Mesendoderm (in vitro differentiated cells): Measurements from ENCODE around the gene COX6B2.

Experiments used
- DNase-seq: peaks from one replicate; pipeline ENCODE4 v3.0.0; 2013
- H2AK5ac ChIP-seq: 2 replicates; pipeline ENCODE4 v1.6.1; 2013; ENCODE audit warnings: low read length, inconsistent platforms
- H2BK120ac ChIP-seq: 2 replicates; pipeline ENCODE4 v1.6.1; 2013; ENCODE audit warnings: low read depth, mild to moderate bottlenecking, low read length, moderate library complexity, mixed read lengths
- H2BK15ac ChIP-seq: replicated peaks from 2 replicates; pipeline ENCODE4 v1.6.1; 2013; ENCODE audit warnings: low read depth, mild to moderate bottlenecking, moderate library complexity
- H2BK5ac ChIP-seq: 2 replicates; pipeline ENCODE4 v1.6.1; 2013; ENCODE audit warnings: low read length, inconsistent platforms
- H3K18ac ChIP-seq: 2 replicates; pipeline ENCODE4 v1.6.1; 2013; ENCODE audit warnings: mild to moderate bottlenecking, low read length, mixed read lengths
- H3K23ac ChIP-seq: one replicate; pipeline ENCODE4 v1.6.1; 2013; ENCODE audit warnings: low read length
- H3K27ac ChIP-seq: 2 replicates; pipeline ENCODE4 v1.5.1; 2013; ENCODE audit warnings: low read depth, mild to moderate bottlenecking, inconsistent platforms, low read length, moderate library complexity
- H3K27me3 ChIP-seq: 2 replicates; pipeline ENCODE4 v1.6.1; 2013; ENCODE audit warnings: low read length, control low read depth, mild to moderate bottlenecking, inconsistent platforms; ENCODE audit not compliant: insufficient read depth, poor library complexity
- H3K36me3 ChIP-seq: 2 replicates; pipeline ENCODE4 v1.6.1; 2013; ENCODE audit warnings: low read length, inconsistent platforms; ENCODE audit not compliant: control insufficient read depth, insufficient read depth
- H3K4ac ChIP-seq: one replicate; pipeline ENCODE4 v1.6.1; 2013; ENCODE audit warnings: low read depth, mild to moderate bottlenecking, low read length, moderate library complexity
- H3K4me1 ChIP-seq: 2 replicates; pipeline ENCODE4 v1.6.1; 2013; ENCODE audit warnings: low read depth, low read length, inconsistent platforms; ENCODE audit not compliant: control insufficient read depth
- H3K4me2 ChIP-seq: 2 replicates; pipeline ENCODE4 v1.6.1; 2013; ENCODE audit warnings: low read length
- H3K4me3 ChIP-seq: 2 replicates; pipeline ENCODE4 v1.5.1; 2013; ENCODE audit warnings: mild to moderate bottlenecking, low read length
- H3K56ac ChIP-seq: one replicate; pipeline ENCODE4 v1.6.1; 2013; ENCODE audit warnings: low read length
- H3K79me1 ChIP-seq: 2 replicates; pipeline ENCODE4 v1.6.1; 2013; ENCODE audit warnings: low read length, inconsistent platforms
- H3K79me2 ChIP-seq: 2 replicates; pipeline ENCODE4 v1.6.1; 2013; ENCODE audit warnings: mild to moderate bottlenecking, low read length; ENCODE audit not compliant: control insufficient read depth, insufficient read depth
- H3K9ac ChIP-seq: 2 replicates; pipeline ENCODE4 v1.6.1; 2013; ENCODE audit warnings: low read length, inconsistent platforms
- H4K5ac ChIP-seq: one replicate; pipeline ENCODE4 v1.6.1; 2013; ENCODE audit warnings: low read length
- H4K8ac ChIP-seq: one replicate; pipeline ENCODE4 v1.6.1; 2013; ENCODE audit warnings: low read depth, mild to moderate bottlenecking, control low read depth, low read length, moderate library complexity
- WGBS: extraction: QIAGEN DNeasy Blood & Tissue Kit; methylation state at CpG from one replicate; pipeline ENCODE4 v1.1.7; 2013; ENCODE audit warnings: low lambda C conversion rate, missing lambda C conversion rate; ENCODE audit not compliant: insufficient coverage; ENCODE audit errors: extremely low coverage; 5-methylcytosine and 5-hydroxymethylcytosine counted together

The COX6B2 gene

DNA sequence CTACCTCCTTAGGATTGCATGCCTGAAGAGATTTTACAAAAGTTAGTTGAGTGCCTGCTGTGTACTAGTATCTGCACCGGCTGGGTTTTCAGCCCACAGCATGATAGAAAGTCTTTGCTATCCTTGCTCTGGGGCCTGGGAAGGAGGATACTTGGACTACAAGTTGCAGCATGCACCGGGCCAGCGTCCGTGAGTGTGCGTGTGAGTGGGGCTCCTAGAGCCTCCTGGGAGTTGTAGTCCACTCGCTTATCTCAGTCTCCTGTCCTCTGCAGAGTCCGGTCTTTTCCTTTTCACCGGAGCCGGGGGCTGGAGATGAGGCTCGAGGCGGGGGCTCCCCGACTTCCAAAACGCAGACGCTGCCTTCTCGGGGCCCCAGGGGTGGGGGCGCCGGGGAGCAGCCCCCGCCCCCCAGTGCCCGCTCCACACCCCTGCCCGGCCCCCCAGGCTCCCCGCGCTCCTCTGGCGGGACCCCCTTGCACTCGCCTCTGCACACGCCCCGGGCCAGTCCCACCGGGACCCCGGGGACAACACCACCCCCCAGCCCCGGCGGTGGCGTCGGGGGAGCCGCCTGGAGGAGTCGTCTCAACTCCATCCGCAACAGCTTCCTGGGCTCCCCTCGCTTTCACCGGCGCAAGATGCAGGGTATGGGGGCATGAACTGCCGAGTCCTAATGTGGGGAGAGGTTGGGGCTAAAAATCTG is 50.1 kb downstream of the COX6B2 start:
- no CpG with 5 or more reads among the region's 39 CpGs for WGBS
- H3K56ac ChIP-seq = no peak overlapping the region
- no peak overlapping the region for H4K8ac ChIP-seq

GRCh38 chr19:55303477-55303876 is 51.0 kb downstream of the COX6B2 start:
- Histone ChIP-seq H3K27me3 (no peaks in the 10 kb centered on the region), H3K23ac (no peak overlapping the region), H3K4me1 (peaks cover 2% of the 10 kb centered on the region), H3K79me2 (no peaks in the 10 kb centered on the region), H2AK5ac (no peak overlapping the region), H3K79me1 (no peaks in the 10 kb centered on the region), H3K27ac (no peak overlapping the region), H3K4ac (no peak overlapping the region), H2BK5ac (no peak overlapping the region), H2BK120ac (no peak overlapping the region), H4K5ac (no peak overlapping the region), H3K56ac (no peak overlapping the region), H3K4me2 (no peak overlapping the region), H3K36me3 (peaks cover 11% of the 10 kb centered on the region), H2BK15ac (no peak overlapping the region), H3K9ac (no peak overlapping the region), H3K18ac (no peak overlapping the region), H3K4me3 (no peak overlapping the region), H4K8ac (no peak overlapping the region)
- no peak for DNase-seq
- no CpG with 5 or more reads among the region's 11 CpGs for WGBS

More for the DNA sequence above, 50.1 kb downstream of the COX6B2 start:
- H3K4me3 ChIP-seq = no peak overlapping the region
- H2BK120ac ChIP-seq = no peak overlapping the region
- no peak overlapping the region for H3K27ac ChIP-seq
- H3K79me1 ChIP-seq = no peaks in the 10 kb centered on the region
- H3K9ac ChIP-seq = no peak overlapping the region
- H3K36me3 ChIP-seq = peaks cover 11% of the 10 kb centered on the region
- H3K23ac ChIP-seq = no peak overlapping the region
- H4K5ac ChIP-seq = no peak overlapping the region
- no peak overlapping the region for H2AK5ac ChIP-seq
- H3K4me1 ChIP-seq = peaks cover 2% of the 10 kb centered on the region
- H2BK15ac ChIP-seq = no peak overlapping the region
- H2BK5ac ChIP-seq = no peak overlapping the region
- H3K4ac ChIP-seq = no peak overlapping the region
- H3K27me3 ChIP-seq = no peaks in the 10 kb centered on the region
- H3K79me2 ChIP-seq = no peaks in the 10 kb centered on the region
- H3K4me2 ChIP-seq = no peak overlapping the region
- peak; percentile 77 for DNase-seq
- no peak overlapping the region for H3K18ac ChIP-seq

- H3K27me3 ChIP-seq = no peaks in the 10 kb centered on the region
- no peak for DNase-seq
- H2AK5ac ChIP-seq = no peak overlapping the region
- H3K36me3 ChIP-seq = peaks cover 11% of the 10 kb centered on the region
- H2BK5ac ChIP-seq = no peak overlapping the region
- no peak overlapping the region for H4K5ac ChIP-seq
- no peak overlapping the region for H4K8ac ChIP-seq
- H3K79me2 ChIP-seq = no peaks in the 10 kb centered on the region
- WGBS = no CpG with 5 or more reads among the region's 12 CpGs
- no peak overlapping the region for H3K27ac ChIP-seq
- no peak overlapping the region for H2BK120ac ChIP-seq
- H3K79me1 ChIP-seq = no peaks in the 10 kb centered on the region
- H3K4me1 ChIP-seq = peaks cover 2% of the 10 kb centered on the region
- no peak overlapping the region for H3K4me3 ChIP-seq
- no peak overlapping the region for H2BK15ac ChIP-seq
- no peak overlapping the region for H3K18ac ChIP-seq
- H3K23ac ChIP-seq = no peak overlapping the region
- no peak overlapping the region for H3K4me2 ChIP-seq
- no peak overlapping the region for H3K9ac ChIP-seq
- no peak overlapping the region for H3K4ac ChIP-seq
- no peak overlapping the region for H3K56ac ChIP-seq
Measured at GRCh38 chr19:55302318-55302703, 52.2 kb downstream of the COX6B2 start.

DNA sequence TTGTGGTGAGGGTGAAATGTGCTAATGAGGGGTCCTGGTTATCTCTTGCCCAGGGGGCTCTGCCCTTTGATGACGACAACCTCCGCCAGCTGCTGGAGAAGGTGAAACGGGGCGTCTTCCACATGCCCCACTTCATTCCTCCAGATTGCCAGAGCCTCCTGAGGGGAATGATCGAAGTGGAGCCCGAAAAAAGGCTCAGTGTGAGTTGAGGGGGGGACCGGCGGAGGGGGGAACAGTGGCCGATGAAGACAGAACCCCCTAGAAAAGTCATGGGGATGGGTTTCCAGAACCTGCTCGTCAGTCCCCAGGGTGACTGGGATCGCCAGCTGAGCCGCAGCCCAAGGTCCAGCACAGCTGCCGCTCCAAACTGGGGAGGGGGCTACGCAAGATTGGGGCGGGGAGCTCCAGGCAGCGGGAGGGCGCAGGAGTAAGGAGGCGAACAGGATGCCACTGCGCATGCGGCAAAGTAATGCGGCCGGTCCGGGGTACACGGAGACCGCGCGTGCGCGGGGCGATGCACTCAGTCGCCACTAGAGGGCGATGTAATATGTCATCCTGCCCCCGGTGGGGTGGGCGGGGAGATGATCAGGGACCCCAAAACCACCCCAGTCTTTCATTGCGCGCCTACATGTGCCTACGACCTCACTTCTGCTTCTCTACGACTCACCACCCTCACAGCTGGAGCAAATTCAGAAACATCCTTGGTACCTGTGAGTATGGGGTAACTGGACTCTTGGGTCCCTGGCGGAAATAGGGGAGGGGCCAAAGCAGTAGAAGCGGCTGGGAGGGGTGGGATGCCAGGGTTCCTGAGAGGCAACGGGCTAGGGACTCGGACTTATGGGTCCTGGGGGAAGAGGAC is 52.8 kb downstream of the COX6B2 start:
- Histone ChIP-seq H3K4me3 (no peak overlapping the region), H3K27me3 (no peaks in the 10 kb centered on the region), H3K36me3 (peaks cover 8% of the 10 kb centered on the region), H2BK15ac (no peak overlapping the region), H3K56ac (peak overlapping the region; percentile 86), H3K4ac (no peak overlapping the region), H2AK5ac (no peak overlapping the region), H3K18ac (no peak overlapping the region), H3K27ac (no peak overlapping the region), H3K4me2 (peak overlapping the region; percentile 23), H3K23ac (no peak overlapping the region), H4K5ac (no peak overlapping the region), H3K79me2 (no peaks in the 10 kb centered on the region), H3K9ac (peak overlapping the region; percentile 68), H2BK5ac (no peak overlapping the region), H3K79me1 (no peaks in the 10 kb centered on the region), H2BK120ac (no peak overlapping the region), H3K4me1 (peaks cover 2% of the 10 kb centered on the region), H4K8ac (no peak overlapping the region)
- WGBS = no CpG with 5 or more reads among the region's 42 CpGs
- DNase-seq = peak; percentile 77

- no peak overlapping the region for H3K4me3 ChIP-seq
- no peak for DNase-seq
- H3K27ac ChIP-seq = no peak overlapping the region
- peak overlapping the region; percentile 86 for H3K56ac ChIP-seq
- H4K5ac ChIP-seq = no peak overlapping the region
- H3K18ac ChIP-seq = no peak overlapping the region
- H3K79me1 ChIP-seq = no peaks in the 10 kb centered on the region
- H3K4ac ChIP-seq = no peak overlapping the region
- no peak overlapping the region for H2BK5ac ChIP-seq
- H2BK120ac ChIP-seq = no peak overlapping the region
- H3K36me3 ChIP-seq = peaks cover 8% of the 10 kb centered on the region
- H3K4me2 ChIP-seq = no peak overlapping the region
- no peak overlapping the region for H2AK5ac ChIP-seq
- H3K79me2 ChIP-seq = no peaks in the 10 kb centered on the region
- no peak overlapping the region for H3K23ac ChIP-seq
- H4K8ac ChIP-seq = no peak overlapping the region
- H2BK15ac ChIP-seq = no peak overlapping the region
- H3K9ac ChIP-seq = peak overlapping the region; percentile 68
- H3K4me1 ChIP-seq = peaks cover 2% of the 10 kb centered on the region
- H3K27me3 ChIP-seq = no peaks in the 10 kb centered on the region
- no CpG with 5 or more reads among the region's 15 CpGs for WGBS
Measured at GRCh38 chr19:55300886-55301458, 53.5 kb downstream of the COX6B2 start.
